ENCODE data around the gene HEMK1.

DNA sequence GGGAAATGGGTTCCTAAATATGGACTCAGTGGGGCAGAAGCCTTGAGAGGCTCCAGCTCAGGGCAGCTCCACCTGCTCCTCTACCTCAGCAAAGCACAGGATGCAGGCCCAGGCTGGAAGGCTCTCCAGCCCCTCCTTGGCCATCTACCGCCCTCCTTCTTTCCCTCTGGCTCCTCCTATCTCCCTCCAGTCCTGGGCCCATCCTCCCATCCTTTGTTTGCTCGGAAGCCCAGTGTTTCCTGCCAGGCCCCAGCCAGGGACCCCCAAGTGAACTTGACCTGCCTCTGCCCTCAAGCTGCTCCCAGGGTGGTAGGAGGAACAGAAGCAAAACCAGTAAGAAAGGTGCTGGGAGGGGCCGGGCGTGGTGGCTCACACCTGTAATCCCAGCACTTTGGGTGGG, 67.7 kb downstream of the HEMK1 start:
- TF ChIP-seq, protein P1, sequence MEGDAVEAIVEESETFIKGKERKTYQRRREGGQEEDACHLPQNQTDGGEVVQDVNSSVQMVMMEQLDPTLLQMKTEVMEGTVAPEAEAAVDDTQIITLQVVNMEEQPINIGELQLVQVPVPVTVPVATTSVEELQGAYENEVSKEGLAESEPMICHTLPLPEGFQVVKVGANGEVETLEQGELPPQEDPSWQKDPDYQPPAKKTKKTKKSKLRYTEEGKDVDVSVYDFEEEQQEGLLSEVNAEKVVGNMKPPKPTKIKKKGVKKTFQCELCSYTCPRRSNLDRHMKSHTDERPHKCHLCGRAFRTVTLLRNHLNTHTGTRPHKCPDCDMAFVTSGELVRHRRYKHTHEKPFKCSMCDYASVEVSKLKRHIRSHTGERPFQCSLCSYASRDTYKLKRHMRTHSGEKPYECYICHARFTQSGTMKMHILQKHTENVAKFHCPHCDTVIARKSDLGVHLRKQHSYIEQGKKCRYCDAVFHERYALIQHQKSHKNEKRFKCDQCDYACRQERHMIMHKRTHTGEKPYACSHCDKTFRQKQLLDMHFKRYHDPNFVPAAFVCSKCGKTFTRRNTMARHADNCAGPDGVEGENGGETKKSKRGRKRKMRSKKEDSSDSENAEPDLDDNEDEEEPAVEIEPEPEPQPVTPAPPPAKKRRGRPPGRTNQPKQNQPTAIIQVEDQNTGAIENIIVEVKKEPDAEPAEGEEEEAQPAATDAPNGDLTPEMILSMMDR (IDR thresholded peaks at IDR 0.05) = no peak
- no peak for TF ChIP-seq POLR2A (IDR thresholded peaks at IDR 0.05)

Measured in esophagus squamous epithelium (tissue), 4 donors.